SK-N-SH (cell line): ENCODE data around the gene AKT1.

Experiments used
- MXI1 ChIP-seq: IDR thresholded peaks from 2 replicates; pipeline ENCODE4 v1.6.1; 2012; ENCODE audit warnings: mild to moderate bottlenecking, low read depth, low read length, improper control_type of control experiment
- TF ChIP-seq, protein P1 (sequence below): fragments of 200-600 bp; sonication (generic); IDR thresholded peaks from 2 replicates; pipeline ENCODE4 v1.6.1; 2017; ENCODE audit warnings: antibody characterized with exemption, mild to moderate bottlenecking, moderate library complexity

DNA sequence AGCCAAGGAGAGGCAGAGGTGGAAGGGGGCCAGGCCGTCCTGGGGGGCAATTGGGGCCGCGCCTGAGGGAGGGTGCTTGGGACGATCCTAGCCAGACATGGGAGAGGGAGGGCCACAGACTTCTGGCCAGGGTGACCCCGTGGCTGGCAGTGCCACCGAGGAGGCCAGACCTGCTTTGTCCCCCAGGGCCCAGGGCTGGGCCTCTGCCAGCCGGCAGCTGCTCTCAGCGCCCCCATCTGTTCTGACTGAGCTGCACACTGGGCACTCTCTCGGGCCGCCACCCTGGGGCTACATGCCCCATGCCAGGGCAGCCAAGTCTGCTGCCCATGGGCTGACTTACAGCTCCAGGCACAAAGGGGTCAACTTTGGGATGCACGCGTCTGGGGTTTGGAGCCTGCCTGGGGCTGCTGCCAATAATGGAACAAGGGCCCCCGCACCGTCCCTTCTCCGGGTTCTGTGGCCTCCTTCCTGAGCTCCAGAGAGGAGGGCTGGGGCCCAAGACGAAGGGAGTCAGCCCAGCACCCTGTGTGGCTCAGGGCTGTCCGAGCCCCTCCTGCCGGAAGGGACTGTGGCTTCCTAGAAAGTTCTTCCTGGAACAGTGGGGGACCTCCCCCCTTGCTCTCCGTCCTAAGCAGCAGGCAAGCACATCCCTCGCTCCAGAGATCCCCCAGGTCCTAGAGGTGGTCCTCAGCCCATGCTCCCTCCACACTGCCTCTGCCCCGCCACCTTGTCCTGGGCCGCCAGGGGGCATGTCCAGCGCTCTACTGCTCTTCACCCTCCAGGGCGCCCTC is 70.4 kb downstream of the AKT1 start:
- TF ChIP-seq MXI1 = no peak
- TF ChIP-seq, protein P1, sequence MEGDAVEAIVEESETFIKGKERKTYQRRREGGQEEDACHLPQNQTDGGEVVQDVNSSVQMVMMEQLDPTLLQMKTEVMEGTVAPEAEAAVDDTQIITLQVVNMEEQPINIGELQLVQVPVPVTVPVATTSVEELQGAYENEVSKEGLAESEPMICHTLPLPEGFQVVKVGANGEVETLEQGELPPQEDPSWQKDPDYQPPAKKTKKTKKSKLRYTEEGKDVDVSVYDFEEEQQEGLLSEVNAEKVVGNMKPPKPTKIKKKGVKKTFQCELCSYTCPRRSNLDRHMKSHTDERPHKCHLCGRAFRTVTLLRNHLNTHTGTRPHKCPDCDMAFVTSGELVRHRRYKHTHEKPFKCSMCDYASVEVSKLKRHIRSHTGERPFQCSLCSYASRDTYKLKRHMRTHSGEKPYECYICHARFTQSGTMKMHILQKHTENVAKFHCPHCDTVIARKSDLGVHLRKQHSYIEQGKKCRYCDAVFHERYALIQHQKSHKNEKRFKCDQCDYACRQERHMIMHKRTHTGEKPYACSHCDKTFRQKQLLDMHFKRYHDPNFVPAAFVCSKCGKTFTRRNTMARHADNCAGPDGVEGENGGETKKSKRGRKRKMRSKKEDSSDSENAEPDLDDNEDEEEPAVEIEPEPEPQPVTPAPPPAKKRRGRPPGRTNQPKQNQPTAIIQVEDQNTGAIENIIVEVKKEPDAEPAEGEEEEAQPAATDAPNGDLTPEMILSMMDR = peak; percentile 35
